ENCODE results near the gene COL27A1.

The COL27A1 gene

GRCh38 chr9:114121227-114122135, 33.9 kb upstream of the COL27A1 start:
- H3K36me3 ChIP-seq (replicated peaks in 1 of 2; ENCODE audit: control insufficient read depth in 2 of 2, insufficient read depth in 2 of 2, low read length in 2 of 2): no peaks in the 10 kb centered on the region
- no peak overlapping the region for H3K23ac ChIP-seq (ENCODE audit: low read depth, low read length, poor library complexity)
- no peak overlapping the region for H3K14ac ChIP-seq (ENCODE audit: low read length)
- H3K4ac ChIP-seq (ENCODE audit: low read length): no peak overlapping the region
- DNase-seq (ENCODE audit: low spot score): no peak
- WGBS, 2 donors (ENCODE audit: extremely low coverage in 2 of 2, insufficient read length in 2 of 2, insufficient replicate concordance in 1 of 2): no CpG with 5 or more reads among the region's 16 CpGs
- no peak overlapping the region for H3K4me2 ChIP-seq (ENCODE audit: insufficient read depth, low read length, poor library complexity, severe bottlenecking)
- H3K79me1 ChIP-seq (ENCODE audit: low read depth, low read length): no peaks in the 10 kb centered on the region
- no peak overlapping the region for H2BK15ac ChIP-seq (ENCODE audit: low read length)
- no peak overlapping the region for H2BK5ac ChIP-seq (ENCODE audit: low read length)
- H3K4me3 ChIP-seq (ENCODE audit: low read length in 2 of 2): no peak overlapping the region
- H3K18ac ChIP-seq (ENCODE audit: low read length): peak overlapping the region; percentile 30
- H3K27me3 ChIP-seq (ENCODE audit: control insufficient read depth in 3 of 3, insufficient read depth in 3 of 3, low read depth in 1 of 3, low read length in 3 of 3): peaks cover 0 to 36% (median 0%) of the 10 kb centered on the region in 3 experiments
- no peak overlapping the region for H4K91ac ChIP-seq (ENCODE audit: low read depth, low read length, poor library complexity)
- H2BK120ac ChIP-seq (ENCODE audit: low read depth, low read length): no peak overlapping the region
- H4K8ac ChIP-seq (ENCODE audit: low read depth, low read length): no peak overlapping the region
- H3K4me1 ChIP-seq (ENCODE audit: control insufficient read depth in 2 of 2, insufficient read depth in 1 of 2, low read depth in 1 of 2, low read length in 2 of 2): peaks cover 10 to 11% of the 10 kb centered on the region in 2 donors
- H2BK12ac ChIP-seq (ENCODE audit: low read length): no peak overlapping the region
- no peak overlapping the region for H2AK5ac ChIP-seq (ENCODE audit: low read depth, low read length)
- no peak overlapping the region for H3K9ac ChIP-seq (ENCODE audit: low read depth, low read length, poor library complexity)
- H2AFZ ChIP-seq (ENCODE audit: low read length): no peak overlapping the region
- no peak overlapping the region for H3K27ac ChIP-seq (replicated peaks; ENCODE audit: low read length)
- no peaks in the 10 kb centered on the region for H3K9me3 ChIP-seq (replicated peaks in 1 of 2; ENCODE audit: control insufficient read depth in 2 of 2, insufficient read depth in 1 of 2, low read depth in 1 of 2, low read length in 2 of 2)

- Histone ChIP-seq H4K8ac (ENCODE audit: low read depth, low read length) (no peak overlapping the region), H3K14ac (ENCODE audit: low read length) (no peak overlapping the region), H3K79me1 (ENCODE audit: low read depth, low read length) (no peaks in the 10 kb centered on the region), H3K9ac (ENCODE audit: low read depth, low read length, poor library complexity) (no peak overlapping the region), H2BK12ac (ENCODE audit: low read length) (no peak overlapping the region), H2AFZ (ENCODE audit: low read length) (no peak overlapping the region), H3K9me3 (replicated peaks in 1 of 2; ENCODE audit: control insufficient read depth in 2 of 2, insufficient read depth in 1 of 2, low read depth in 1 of 2, low read length in 2 of 2) (peaks cover 0 to 3% of the 10 kb centered on the region in 2 donors), H3K4me2 (ENCODE audit: insufficient read depth, low read length, poor library complexity, severe bottlenecking) (no peak overlapping the region), H2AK5ac (ENCODE audit: low read depth, low read length) (no peak overlapping the region), H3K27ac (replicated peaks; ENCODE audit: low read length) (no peak overlapping the region), H2BK5ac (ENCODE audit: low read length) (no peak overlapping the region), H3K4me1 (ENCODE audit: control insufficient read depth in 2 of 2, insufficient read depth in 1 of 2, low read depth in 1 of 2, low read length in 2 of 2) (peaks cover 10 to 11% of the 10 kb centered on the region in 2 donors), H3K4ac (ENCODE audit: low read length) (no peak overlapping the region), H2BK120ac (ENCODE audit: low read depth, low read length) (no peak overlapping the region), H3K27me3 (ENCODE audit: control insufficient read depth in 3 of 3, insufficient read depth in 3 of 3, low read depth in 1 of 3, low read length in 3 of 3) (peaks cover 0 to 32% (median 0%) of the 10 kb centered on the region in 3 experiments), H3K36me3 (replicated peaks in 1 of 2; ENCODE audit: control insufficient read depth in 2 of 2, insufficient read depth in 2 of 2, low read length in 2 of 2) (no peaks in the 10 kb centered on the region), H3K23ac (ENCODE audit: low read depth, low read length, poor library complexity) (no peak overlapping the region), H4K91ac (ENCODE audit: low read depth, low read length, poor library complexity) (no peak overlapping the region), H3K4me3 (ENCODE audit: low read length in 2 of 2) (no peak overlapping the region), H2BK15ac (ENCODE audit: low read length) (no peak overlapping the region), H3K18ac (ENCODE audit: low read length) (peak overlapping the region; percentile 30)
- WGBS, 2 donors (ENCODE audit: extremely low coverage in 2 of 2, insufficient read length in 2 of 2, insufficient replicate concordance in 1 of 2): no CpG with 5 or more reads among the region's 9 CpGs
- no peak for DNase-seq (ENCODE audit: low spot score)
Observed at GRCh38 chr9:114122136-114123027, 33.0 kb upstream of the COL27A1 start.

- Histone ChIP-seq H3K23ac (ENCODE audit: low read depth, low read length, poor library complexity) (no peak overlapping the region), H3K4ac (ENCODE audit: low read length) (no peak overlapping the region), H3K9ac (ENCODE audit: low read depth, low read length, poor library complexity) (no peak overlapping the region), H2BK120ac (ENCODE audit: low read depth, low read length) (no peak overlapping the region), H2AK5ac (ENCODE audit: low read depth, low read length) (peak overlapping the region; percentile 41), H2BK12ac (ENCODE audit: low read length) (no peak overlapping the region), H3K4me1 (ENCODE audit: control insufficient read depth in 2 of 2, insufficient read depth in 1 of 2, low read depth in 1 of 2, low read length in 2 of 2) (peaks cover 5 to 6% of the 10 kb centered on the region in 2 donors), H3K36me3 (replicated peaks in 1 of 2; ENCODE audit: control insufficient read depth in 2 of 2, insufficient read depth in 2 of 2, low read length in 2 of 2) (no peaks in the 10 kb centered on the region), H3K79me1 (ENCODE audit: low read depth, low read length) (no peaks in the 10 kb centered on the region), H3K4me2 (ENCODE audit: insufficient read depth, low read length, poor library complexity, severe bottlenecking) (no peak overlapping the region), H3K18ac (ENCODE audit: low read length) (peak overlapping the region; percentile 36), H3K14ac (ENCODE audit: low read length) (no peak overlapping the region), H2BK5ac (ENCODE audit: low read length) (no peak overlapping the region), H3K9me3 (replicated peaks in 1 of 2; ENCODE audit: control insufficient read depth in 2 of 2, insufficient read depth in 1 of 2, low read depth in 1 of 2, low read length in 2 of 2) (peaks cover 0 to 3% of the 10 kb centered on the region in 2 donors), H2AFZ (ENCODE audit: low read length) (no peak overlapping the region), H3K27me3 (ENCODE audit: control insufficient read depth in 3 of 3, insufficient read depth in 3 of 3, low read depth in 1 of 3, low read length in 3 of 3) (peaks cover 0 to 26% (median 0%) of the 10 kb centered on the region in 3 experiments), H4K8ac (ENCODE audit: low read depth, low read length) (no peak overlapping the region), H3K4me3 (ENCODE audit: low read length in 2 of 2) (no peak overlapping the region), H4K91ac (ENCODE audit: low read depth, low read length, poor library complexity) (no peak overlapping the region), H3K27ac (replicated peaks; ENCODE audit: low read length) (no peak overlapping the region), H2BK15ac (ENCODE audit: low read length) (no peak overlapping the region)
- no CpG with 5 or more reads among the region's 9 CpGs for whole genome bisulfite sequencing, 2 donors (ENCODE audit: extremely low coverage in 2 of 2, insufficient read length in 2 of 2, insufficient replicate concordance in 1 of 2)
- DNase-seq (ENCODE audit: low spot score): no peak
Observed at GRCh38 chr9:114123031-114123977, 32.0 kb upstream of the COL27A1 start.

Data from neuronal stem cell (in vitro differentiated cells).